Esophagus squamous epithelium (tissue), 4 donors: ENCODE data around the gene DLG5.

Experiments
- POLR2A ChIP-seq, 4 donors: fragments of 450-650 bp; IDR thresholded peaks; one replicate each; pipeline ENCODE4 v1.6.1; 2017; ENCODE audit warnings: antibody characterized with exemption in 4 of 4, mild to moderate bottlenecking in 4 of 4, moderate library complexity in 3 of 4
- TF ChIP-seq, protein P1 (sequence below), 6 experiments: fragments of 450-650 bp in 4 of 6; fragments of 200-600 bp in 2 of 6; sonication (generic) in 2 of 6; IDR thresholded peaks; one replicate each; pipeline ENCODE4 v1.5.1; 2016 to 2019; ENCODE audit warnings: antibody characterized with exemption in 6 of 6, mild to moderate bottlenecking in 4 of 6, moderate library complexity in 4 of 6

DNA sequence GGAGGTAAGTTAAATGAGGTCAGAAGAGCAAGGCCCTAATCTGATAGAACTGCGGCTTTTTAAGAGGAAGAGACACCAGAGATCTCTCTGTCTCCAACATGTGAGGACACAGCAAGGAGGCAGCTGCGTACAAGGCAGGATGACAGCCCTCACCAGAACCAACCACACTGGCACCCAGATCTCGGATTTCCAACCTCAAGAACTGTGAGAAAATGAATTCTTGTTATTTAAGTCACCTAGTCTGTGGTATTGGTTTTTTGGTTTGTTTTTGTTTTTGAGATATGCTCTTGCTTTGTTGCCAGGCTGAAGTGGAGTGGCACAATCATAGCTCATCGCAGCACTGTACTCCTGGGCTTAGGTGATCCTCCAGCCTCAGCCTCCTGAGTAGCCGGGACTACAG lies 127.2 kb downstream of the DLG5 start:
- TF ChIP-seq, protein P1, sequence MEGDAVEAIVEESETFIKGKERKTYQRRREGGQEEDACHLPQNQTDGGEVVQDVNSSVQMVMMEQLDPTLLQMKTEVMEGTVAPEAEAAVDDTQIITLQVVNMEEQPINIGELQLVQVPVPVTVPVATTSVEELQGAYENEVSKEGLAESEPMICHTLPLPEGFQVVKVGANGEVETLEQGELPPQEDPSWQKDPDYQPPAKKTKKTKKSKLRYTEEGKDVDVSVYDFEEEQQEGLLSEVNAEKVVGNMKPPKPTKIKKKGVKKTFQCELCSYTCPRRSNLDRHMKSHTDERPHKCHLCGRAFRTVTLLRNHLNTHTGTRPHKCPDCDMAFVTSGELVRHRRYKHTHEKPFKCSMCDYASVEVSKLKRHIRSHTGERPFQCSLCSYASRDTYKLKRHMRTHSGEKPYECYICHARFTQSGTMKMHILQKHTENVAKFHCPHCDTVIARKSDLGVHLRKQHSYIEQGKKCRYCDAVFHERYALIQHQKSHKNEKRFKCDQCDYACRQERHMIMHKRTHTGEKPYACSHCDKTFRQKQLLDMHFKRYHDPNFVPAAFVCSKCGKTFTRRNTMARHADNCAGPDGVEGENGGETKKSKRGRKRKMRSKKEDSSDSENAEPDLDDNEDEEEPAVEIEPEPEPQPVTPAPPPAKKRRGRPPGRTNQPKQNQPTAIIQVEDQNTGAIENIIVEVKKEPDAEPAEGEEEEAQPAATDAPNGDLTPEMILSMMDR (IDR thresholded peaks at IDR 0.05) = no peak
- no peak for TF ChIP-seq POLR2A (IDR thresholded peaks at IDR 0.05)
